ENCODE data around the gene TMPRSS11A.

DNA sequence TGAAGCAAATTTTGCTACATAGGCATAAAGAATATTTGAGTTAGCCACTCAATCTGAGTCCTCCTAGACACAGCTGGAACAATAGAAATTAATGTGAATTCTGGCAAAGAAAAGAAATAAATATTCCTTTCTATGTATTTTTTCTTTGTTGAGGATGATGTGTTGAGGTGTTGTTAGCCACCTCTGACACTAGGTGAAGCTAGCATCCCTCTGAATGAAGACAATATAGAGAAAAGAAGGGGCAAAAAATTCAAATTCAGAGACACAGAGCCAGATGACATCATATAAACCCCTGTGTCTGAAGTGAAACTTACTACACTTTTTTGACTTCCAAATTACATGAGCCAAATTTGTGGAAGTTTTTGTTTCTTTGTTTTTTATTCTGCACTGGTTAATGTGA lies 44.9 kb downstream of the TMPRSS11A start:
- TF ChIP-seq, protein P1, sequence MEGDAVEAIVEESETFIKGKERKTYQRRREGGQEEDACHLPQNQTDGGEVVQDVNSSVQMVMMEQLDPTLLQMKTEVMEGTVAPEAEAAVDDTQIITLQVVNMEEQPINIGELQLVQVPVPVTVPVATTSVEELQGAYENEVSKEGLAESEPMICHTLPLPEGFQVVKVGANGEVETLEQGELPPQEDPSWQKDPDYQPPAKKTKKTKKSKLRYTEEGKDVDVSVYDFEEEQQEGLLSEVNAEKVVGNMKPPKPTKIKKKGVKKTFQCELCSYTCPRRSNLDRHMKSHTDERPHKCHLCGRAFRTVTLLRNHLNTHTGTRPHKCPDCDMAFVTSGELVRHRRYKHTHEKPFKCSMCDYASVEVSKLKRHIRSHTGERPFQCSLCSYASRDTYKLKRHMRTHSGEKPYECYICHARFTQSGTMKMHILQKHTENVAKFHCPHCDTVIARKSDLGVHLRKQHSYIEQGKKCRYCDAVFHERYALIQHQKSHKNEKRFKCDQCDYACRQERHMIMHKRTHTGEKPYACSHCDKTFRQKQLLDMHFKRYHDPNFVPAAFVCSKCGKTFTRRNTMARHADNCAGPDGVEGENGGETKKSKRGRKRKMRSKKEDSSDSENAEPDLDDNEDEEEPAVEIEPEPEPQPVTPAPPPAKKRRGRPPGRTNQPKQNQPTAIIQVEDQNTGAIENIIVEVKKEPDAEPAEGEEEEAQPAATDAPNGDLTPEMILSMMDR (conservative IDR thresholded peaks at IDR 0.05; ENCODE audit: low read length): peak; percentile 58
- TF ChIP-seq EZH2phosphoT487 (IDR thresholded peaks at IDR 0.05; ENCODE audit: borderline replicate concordance, low read depth, low read length): no peak

Measured in OCI-LY7 (cell line).